ENCODE results near the gene NCOA7.
"Not testable (repeated sequence)": the region's sequence is repeated elsewhere in the genome, so short reads cannot be mapped to it uniquely, and the experiment has no call there.

Gene NCOA7

GRCh38 chr6:125924697-125925358 is 134.1 kb downstream of the NCOA7 start:
- FAIRE-seq, result no peak

GRCh38 chr6:125926711-125927110 is 136.0 kb downstream of the NCOA7 start:
- FAIRE-seq, result no peak

- FAIRE-seq, result no peak
These were observed 137.0 kb downstream of the NCOA7 start for GRCh38 chr6:125927761-125928160.

DNA sequence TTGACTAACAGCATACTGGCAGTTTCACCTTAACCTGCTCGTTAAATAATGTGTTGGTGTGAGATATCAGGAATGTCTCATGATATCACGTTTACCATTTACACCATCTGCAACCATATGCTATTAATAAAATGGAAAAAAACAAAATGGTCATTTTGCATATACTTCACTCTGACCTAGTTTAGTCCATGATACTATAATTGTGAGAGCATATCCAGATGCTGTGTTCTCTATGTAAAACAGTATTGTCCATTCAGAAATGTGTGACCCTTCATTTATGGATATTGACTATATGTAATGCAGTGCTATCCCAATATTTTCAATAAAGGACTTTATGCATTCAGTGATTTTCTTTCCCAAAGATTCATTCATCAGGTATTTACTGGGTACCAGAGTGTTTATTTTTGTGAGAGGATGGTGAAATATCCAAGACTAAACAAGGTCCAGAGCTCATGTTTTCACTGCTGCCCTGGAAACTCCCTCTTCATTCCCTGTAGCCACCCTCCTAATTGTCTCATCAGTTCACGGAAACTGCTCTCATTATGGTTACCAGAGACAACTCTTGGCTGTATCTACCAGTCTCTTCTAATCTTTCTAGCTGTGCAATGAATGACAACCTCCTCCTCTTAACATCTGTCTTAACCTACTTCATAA is 140.1 kb downstream of the NCOA7 start:
- FAIRE-seq, result no peak

GRCh38 chr6:125931733-125932450 is 141.1 kb downstream of the NCOA7 start:
- no peak for FAIRE-seq

GRCh38 chr6:125932451-125932795 is 141.7 kb downstream of the NCOA7 start:
- FAIRE-seq, result no peak

GRCh38 chr6:125935520-125935919 is 144.8 kb downstream of the NCOA7 start:
- FAIRE-seq, result not testable (repeated sequence)

DNA sequence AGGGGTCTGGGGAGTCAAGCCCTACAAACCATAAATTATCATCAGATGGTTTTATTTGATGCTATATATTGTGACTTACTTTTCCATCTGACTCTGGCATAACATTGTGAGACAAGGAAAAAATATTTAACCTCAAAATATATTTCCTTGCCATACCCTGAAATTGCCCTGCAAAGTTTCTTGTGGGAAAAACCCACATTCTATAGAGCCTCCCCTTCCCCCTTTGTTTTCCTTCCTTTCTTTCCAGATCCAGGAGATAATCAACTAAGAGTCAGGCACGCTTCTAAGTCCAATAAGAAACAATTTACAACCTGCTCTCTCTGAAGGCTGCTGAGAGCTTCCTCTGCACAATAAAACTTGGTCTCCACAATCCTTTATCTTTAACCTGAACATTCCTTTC is 148.3 kb downstream of the NCOA7 start:
- no peak for FAIRE-seq

DNA sequence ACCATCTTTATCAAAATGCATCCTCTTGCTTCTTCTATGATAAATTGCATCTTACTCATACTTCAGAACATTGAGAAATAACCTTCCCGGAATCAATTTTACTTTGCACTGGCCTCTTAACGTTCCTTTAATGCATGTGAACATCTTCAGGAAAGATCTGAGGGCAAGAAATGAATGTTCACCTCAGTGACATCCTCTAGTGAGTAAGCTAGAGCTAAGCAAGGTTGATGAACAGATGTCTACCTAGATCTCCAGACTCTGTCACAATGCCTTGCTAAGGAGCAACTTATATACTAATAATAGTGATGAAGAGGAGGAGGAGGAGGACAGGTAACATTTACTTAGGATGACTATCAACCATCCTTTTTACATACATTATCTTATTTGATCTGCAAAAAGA is 149.0 kb downstream of the NCOA7 start:
- FAIRE-seq, result no peak

- no peak for FAIRE-seq
These were observed 149.7 kb downstream of the NCOA7 start for GRCh38 chr6:125940247-125941041.

- FAIRE-seq, result no peak
These were observed 152.1 kb downstream of the NCOA7 start for GRCh38 chr6:125942672-125943527.

GRCh38 chr6:125943528-125944433 is 153.0 kb downstream of the NCOA7 start:
- FAIRE-seq, result no peak

DNA sequence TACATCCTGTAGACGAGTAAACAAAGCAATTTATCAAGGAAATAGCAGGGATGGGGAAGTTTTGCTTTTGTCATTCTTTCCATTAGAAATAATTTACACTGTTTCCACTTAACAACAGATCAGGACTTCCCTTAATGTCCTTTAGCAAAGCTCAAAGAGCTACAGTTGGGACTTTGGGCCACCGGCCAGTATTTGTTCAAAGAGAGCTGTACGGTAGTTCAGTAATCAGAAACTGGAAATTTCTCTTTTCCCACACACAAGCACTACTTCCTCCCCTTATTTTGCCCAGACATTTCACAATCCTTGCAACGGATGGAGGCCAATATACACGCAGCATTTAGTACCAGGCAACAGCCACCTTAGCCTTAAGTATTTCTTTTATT is 153.7 kb downstream of the NCOA7 start:
- no peak for FAIRE-seq

DNA sequence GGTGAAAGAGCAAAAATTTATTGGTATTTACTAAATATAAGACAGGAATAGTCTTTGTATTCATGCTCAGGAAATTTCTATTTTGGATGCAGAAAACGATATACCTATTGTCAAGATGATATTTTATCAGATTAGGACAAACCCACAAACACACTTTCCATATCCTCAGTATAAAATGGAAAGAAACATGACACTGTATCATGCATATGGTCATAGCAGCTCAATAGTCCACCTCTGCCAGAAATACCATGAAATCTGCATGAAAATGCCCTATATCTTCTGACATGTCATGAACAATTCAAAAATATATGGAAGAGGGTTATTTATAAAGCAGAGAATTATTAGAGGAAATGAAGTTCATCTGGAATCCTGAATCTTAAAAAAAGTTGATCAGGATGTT is 154.1 kb downstream of the NCOA7 start:
- no peak for FAIRE-seq

DNA sequence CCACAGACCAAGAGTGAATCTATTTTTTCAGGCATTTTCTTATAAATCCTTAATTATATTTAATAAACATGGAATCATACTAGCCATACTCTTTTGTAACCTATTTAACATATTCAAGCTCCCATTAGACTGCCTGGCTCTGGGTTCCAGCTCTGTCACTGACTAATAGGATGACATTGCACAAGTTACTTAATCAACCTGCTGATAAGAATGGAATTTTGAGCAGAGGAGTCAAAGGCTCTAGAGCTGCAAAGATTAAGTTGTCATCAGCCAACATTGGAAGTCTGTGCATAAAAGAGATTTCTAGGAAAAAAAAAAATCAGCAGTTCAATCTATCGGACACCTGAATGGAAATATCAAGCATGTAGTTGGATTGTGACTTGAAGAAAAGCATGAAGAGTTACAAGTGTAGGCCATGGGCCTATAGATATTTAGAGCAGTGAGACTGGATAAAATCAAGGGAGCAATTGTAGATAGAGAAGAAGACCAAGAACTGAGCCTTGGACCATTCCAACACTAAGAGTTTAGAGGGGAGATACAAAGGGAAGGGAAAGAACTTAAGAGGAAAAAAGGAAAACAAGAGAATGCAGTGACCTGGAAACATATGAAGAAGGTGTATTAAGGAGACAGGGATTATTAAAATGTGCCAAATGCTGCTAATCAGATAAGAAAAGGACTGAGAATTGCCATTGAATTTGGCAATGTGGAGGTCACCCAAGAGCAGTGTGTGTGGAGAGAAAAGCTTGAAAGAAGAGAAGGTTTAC is 154.8 kb downstream of the NCOA7 start:
- no peak for FAIRE-seq

GRCh38 chr6:125947615-125948014 is 156.9 kb downstream of the NCOA7 start:
- no peak for FAIRE-seq

GRCh38 chr6:125948455-125948854 is 157.7 kb downstream of the NCOA7 start:
- FAIRE-seq, result no peak

DNA sequence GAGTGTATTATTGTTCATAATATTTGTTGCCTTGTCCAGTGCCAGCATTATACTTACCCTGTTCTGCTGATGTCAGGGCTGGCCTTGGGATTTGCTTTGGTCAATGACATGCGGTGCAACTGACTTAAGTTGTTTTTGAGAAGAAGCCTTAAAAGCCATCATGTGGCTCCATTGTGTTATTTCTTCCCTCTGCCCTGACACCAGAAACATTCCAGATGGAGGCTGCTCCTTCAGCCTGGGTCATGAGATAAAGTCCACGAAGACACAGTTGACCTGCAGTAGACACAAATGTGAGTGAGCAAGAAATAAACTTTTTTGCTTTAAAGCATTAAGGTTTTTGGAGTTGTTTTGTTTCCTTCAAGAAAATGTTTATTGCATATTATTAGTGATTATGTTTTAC is 158.3 kb downstream of the NCOA7 start:
- no peak for FAIRE-seq

GRCh38 chr6:125950293-125950692 is 159.5 kb downstream of the NCOA7 start:
- no peak for FAIRE-seq

DNA sequence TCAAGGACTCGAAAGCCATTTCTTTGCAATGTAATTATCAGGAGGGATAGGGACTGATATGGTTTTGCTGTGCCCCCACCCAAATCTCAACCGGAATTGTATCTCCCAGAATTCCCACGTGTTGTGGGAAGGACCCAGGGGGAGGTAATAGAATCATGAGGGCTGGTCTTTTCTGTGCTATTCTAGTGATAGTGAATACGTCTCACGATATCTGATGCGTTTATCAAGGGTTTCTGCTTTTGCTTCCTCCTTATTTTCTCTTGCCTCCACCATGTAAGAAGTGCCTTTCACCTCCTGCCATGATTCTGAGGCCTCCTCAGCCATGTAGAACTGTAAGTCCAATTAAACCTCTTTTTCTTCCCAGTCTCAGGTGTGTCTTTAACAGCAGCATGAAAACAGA is 160.0 kb downstream of the NCOA7 start:
- FAIRE-seq, result not testable (repeated sequence)

DNA sequence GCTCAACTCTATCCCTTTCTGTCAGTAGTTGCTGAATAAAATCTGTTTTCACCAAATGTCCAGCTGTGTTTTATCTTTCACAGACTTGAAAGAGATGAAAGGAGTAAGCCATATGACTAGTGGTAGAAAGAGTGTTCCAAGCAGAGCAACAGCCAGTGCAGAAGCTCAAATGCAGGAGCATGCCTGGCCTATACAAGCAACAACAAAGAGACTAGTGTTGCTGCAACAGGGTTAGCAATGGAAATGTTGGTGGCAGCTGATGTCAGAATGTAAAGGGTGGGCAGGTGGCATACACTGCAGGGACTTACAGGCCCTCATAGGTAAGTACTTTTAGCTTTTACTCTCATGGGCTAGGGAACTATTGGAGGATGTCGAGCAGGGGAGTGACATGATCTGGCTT is 160.6 kb downstream of the NCOA7 start:
- no peak for FAIRE-seq

All from TTC549 (cell line).